RCC 7860 (cell line): ENCODE data around the gene ANXA6.

Experiments used
- DNase-seq: peaks from one replicate; pipeline ENCODE4 v3.0.0-alpha.2; 2015; ENCODE audit warnings: low spot score
- FAIRE-seq: peaks from 2 replicates; lab custom pipeline; 2012; peaks lifted over from hg19 to GRCh38; lab: Jason Lieb, UNC

ANXA6 gene

GRCh38 chr5:151086192-151086869 is 71.2 kb downstream of the ANXA6 start:
- DNase-seq (no peak), FAIRE-seq (no peak)

DNA sequence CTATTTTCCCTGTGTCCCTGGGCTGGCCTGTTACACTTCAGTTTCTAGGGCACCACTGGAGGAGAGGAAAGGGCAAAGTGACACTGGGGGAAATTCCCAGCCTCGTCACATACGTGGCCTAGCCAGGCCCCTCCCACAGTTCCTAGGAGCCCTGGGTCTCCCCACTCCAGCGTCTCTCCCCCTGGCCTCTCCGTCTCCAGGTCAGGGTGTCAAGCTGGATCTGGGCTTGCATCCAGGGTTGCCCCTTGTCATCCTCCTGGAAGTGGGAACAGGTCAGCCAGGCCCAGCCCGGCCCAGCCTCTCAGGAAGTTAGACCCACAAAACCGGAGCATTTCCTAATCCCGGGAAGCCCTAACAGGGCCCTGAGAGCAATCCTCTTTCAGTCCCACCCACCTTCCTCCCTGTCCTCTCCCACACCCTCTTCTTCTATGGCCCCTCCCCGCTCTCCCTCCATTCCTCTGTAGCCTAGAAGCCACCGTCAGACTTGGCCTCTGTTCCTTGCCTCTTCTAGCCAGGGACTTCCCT is 72.0 kb downstream of the ANXA6 start:
- FAIRE-seq: peak; percentile 48

DNA sequence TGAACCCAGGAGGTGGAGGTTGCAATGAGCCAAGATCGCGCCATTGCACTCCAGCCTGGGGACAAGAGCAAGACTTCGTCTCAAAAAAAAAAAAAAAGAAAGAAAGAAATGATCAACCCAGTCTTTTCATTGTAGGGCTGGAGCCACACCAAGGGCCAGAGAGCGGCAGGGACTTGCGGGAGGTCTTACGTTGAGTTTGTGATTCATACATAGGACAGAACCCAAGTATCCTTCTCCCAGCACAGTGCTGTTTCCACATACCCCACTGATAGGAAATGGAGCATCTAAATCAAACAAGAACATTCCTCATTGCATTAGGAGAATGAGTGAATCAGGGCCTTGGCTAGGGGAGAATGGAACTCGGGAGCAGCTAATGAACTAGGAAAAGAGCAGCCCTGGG is 73.2 kb downstream of the ANXA6 start:
- FAIRE-seq (no peak), DNase-seq (peak; percentile 20)

More for the DNA sequence above, 72.0 kb downstream of the ANXA6 start:
- DNase-seq: peak; percentile 81

GRCh38 chr5:151083081-151083676 is 74.4 kb downstream of the ANXA6 start:
- peak; percentile 81 for FAIRE-seq
- DNase-seq: peak; percentile 82

GRCh38 chr5:151082282-151082902 is 75.2 kb downstream of the ANXA6 start:
- FAIRE-seq: no peak
- peak; percentile 34 for DNase-seq

GRCh38 chr5:151081431-151082281 is 75.9 kb downstream of the ANXA6 start:
- no peak for FAIRE-seq
- DNase-seq: peak; percentile 57

GRCh38 chr5:151080613-151081430 is 76.8 kb downstream of the ANXA6 start, which contains the start of gene TNIP1:
TSS of gene TNIP1 (minus strand) at chr5:151081034. CDS start at chr5:151065095, 15,939 bp downstream.
- DNase-seq (peak; percentile 81), FAIRE-seq (no peak)

DNA sequence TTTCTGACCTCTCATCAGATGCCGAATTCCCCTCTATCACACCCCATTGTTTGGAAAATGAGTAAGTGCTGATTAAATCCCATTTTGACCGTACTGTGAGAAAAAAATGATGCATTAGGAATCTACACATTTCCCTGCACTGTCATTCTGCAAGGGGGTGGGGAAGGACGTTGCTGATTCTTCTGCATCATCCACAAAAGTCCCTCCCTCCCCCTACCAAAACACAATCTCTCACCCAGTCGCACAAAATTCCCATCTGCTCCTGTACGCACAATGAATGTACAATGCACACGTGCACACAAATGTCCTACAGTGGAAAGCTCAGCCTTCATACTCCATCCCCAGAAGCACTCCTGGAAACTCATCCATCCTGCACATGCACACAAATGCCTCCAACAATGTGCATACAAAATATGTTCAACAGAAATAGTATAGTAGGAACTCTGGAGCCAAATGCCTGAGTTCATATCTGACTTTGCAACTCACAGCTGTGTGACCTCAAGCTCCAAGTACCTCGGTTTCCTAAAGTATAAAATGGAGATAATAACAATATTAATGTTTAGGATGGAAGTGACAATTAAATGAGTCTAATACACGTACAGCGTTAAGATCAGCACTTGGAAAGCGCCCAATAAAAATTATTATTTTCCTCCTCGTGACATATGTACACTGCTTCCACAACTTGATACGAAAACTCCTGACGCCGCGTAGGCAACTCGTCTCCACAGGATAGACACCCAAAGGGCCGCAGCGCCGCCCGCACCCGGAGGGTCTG is 77.6 kb downstream of the ANXA6 start:
- FAIRE-seq (peak; percentile 65), DNase-seq (peak; percentile 76)

DNA sequence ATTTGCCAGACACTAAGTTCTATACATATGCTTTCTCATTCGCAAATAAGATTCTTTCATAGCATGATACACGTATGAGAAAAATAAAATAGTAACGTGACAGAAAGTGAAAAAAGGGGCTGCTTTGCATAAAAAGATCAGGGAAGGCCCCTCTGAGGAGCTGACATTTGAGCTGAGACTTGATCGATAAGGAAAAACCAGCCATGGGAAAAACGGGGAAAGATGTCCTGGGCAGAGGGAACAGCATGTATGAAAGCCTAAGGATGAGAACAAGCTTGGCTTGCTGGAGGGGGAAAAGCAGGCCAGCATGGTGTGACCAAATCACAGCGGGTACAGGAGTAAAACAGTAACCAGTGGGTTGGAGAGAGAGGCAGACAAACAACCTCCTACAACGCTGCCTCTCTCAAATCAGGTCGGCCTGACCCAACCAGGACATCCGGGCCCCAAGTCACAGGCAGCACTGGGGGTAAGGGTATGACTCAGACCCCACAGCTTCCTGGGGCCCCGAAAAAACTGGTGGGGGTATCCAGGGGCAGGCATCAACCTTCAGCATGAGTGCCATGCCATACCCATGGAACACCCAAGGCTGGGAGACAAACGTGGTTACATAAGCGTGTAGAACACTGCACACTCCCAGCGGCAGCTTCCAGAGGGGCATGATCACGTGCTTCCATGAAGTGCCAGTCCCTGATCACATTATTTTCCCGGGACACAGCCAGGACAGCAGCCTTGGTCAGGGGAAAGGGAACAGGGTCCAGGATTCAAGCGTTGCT is 78.9 kb downstream of the ANXA6 start:
- FAIRE-seq (peak; percentile 85), DNase-seq (peak; percentile 84)

DNA sequence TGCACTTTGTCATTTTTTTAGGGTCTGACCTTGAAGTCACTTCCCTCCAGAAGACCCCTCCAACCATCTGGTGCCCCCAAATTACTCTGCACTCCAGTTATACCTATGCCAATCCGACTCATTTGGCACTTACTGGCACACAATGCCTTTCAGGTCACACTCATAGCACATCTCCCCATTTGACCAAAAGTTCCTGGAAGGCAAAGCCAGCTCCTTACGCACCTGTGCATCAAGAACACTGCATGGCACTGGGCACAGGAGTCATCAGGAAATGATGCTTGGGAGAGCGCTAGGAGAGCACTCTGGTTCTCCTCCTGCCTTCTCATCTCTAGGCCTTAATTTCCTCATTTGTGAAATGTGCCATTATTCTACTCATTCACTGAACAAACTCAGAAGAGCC is 79.6 kb downstream of the ANXA6 start:
- DNase-seq (no peak), FAIRE-seq (no peak)

DNA sequence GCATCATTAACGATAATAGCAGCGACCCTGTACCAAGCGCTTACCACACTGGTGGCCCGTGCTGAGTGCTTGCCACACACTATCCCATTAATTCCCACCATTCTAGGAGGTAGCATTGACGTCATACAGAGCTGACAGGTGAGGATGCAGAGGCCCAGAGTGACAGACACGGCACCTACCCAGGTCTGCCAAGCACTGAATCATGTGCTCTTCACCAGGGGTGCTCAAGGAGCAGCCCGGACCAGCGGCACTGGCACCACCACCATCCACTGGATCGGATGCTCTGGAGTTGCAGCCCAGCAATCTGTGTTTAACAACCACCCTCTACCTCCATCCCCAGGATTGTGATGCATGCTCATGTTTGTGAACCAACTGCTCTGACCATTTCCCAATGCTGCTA is 80.2 kb downstream of the ANXA6 start:
- DNase-seq (no peak), FAIRE-seq (no peak)

DNA sequence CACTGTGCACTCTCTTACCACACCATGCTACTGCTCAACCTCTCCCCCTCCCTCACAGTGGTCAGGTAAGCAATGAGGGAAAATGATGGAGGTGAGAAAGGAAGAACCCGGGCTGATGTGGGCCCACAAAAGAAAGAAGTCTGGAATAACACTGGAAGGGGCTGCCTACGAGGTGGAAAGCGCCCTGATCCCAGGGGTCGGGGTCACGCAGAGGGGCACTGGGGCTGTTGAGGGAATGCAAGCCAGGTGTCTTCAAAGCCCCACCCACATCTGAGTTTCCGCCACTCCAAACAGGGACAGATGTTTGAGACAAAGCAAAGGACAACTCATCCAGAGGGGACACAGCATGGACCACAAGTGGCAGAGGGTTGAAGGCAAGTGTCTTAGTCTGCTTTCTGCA is 81.0 kb downstream of the ANXA6 start:
- no peak for DNase-seq
- no peak for FAIRE-seq

GRCh38 chr5:151075698-151076331 is 81.8 kb downstream of the ANXA6 start:
- DNase-seq (peak; percentile 77), FAIRE-seq (peak; percentile 52)

GRCh38 chr5:151074557-151074956 is 83.0 kb downstream of the ANXA6 start:
- FAIRE-seq: no peak
- DNase-seq: no peak

- DNase-seq: no peak
- FAIRE-seq: no peak
These were observed 84.3 kb downstream of the ANXA6 start for GRCh38 chr5:151073280-151073679.

DNA sequence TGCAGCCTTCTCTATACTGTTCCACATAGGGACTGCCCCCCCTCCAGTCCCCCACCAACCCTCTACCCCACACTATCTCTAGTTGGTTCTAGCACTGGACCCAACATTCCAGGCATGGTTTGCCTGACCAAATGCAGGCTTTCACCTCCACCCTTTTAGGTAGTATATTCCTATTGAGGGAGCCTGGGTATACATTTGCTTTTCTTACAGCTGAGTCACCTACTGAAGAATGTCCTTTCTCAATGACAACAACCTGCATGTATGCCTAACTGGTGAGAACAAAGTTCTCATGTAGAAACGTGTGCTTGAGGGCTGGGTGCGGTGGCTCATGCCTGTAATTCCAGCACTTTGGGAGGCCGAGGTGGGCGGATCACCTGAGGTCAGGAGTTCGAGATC is 85.0 kb downstream of the ANXA6 start:
- DNase-seq: peak; percentile 96

GRCh38 chr5:151071848-151072629 is 85.5 kb downstream of the ANXA6 start:
- DNase-seq (no peak), FAIRE-seq (no peak)

More for the DNA sequence above, 85.0 kb downstream of the ANXA6 start:
- peak; percentile 80 for FAIRE-seq
